ENCODE measurements around the gene TSNAX. TPM values are rescaled to one million over a fixed set of nuclear protein-coding genes. Genes with fewer than 3 reads are reported as not detected.
"Not testable (repeated sequence)": the region's sequence is repeated elsewhere in the genome, so short reads cannot be mapped to it uniquely, and the experiment has no call there.

The TSNAX gene
- total RNA-seq, 1 donor from 2014 or later, result 34.0 TPM

- Mint-ChIP-seq H3K4me3 (no peak overlapping the region), H3K9me3 (peaks cover 14% of the 10 kb centered on the region), H3K27me3 (peaks cover 5% of the 10 kb centered on the region), H3K36me3 (no peaks in the 10 kb centered on the region), H3K4me1 (ENCODE audit: unreplicated experiment) (no peaks in the 10 kb centered on the region), H3K27ac (no peak overlapping the region)
- no peak for TF ChIP-seq CTCF (conservative IDR thresholded peaks at IDR 0.05)
- DNase-seq (ENCODE audit: extremely low spot score, unreplicated experiment), result no peak
Observed at GRCh38 chr1:231499148-231499763, 29.2 kb upstream of the TSNAX start.

GRCh38 chr1:231500666-231501065, 27.8 kb upstream of the TSNAX start:
- Mint-ChIP-seq H3K36me3 (no peaks in the 10 kb centered on the region), H3K27me3 (peaks cover 3% of the 10 kb centered on the region), H3K9me3 (peaks cover 14% of the 10 kb centered on the region), H3K27ac (no peak overlapping the region), H3K4me3 (no peak overlapping the region), H3K4me1 (ENCODE audit: unreplicated experiment) (no peaks in the 10 kb centered on the region)
- no peak for DNase-seq (ENCODE audit: extremely low spot score, unreplicated experiment)
- TF ChIP-seq CTCF (conservative IDR thresholded peaks at IDR 0.05), result no peak

GRCh38 chr1:231503168-231503567, 25.3 kb upstream of the TSNAX start:
- H3K4me1 Mint-ChIP-seq (ENCODE audit: unreplicated experiment); H3K9me3 Mint-ChIP-seq: not testable (repeated sequence)

GRCh38 chr1:231507476-231508355, 20.8 kb upstream of the TSNAX start:
- Mint-ChIP-seq H3K4me1 (ENCODE audit: unreplicated experiment) (peaks cover 5% of the 10 kb centered on the region), H3K36me3 (no peaks in the 10 kb centered on the region), H3K27ac (peak overlapping the region; percentile 65), H3K27me3 (no peaks in the 10 kb centered on the region), H3K9me3 (no peaks in the 10 kb centered on the region), H3K4me3 (no peak overlapping the region)
- no peak for TF ChIP-seq CTCF (conservative IDR thresholded peaks at IDR 0.05)
- DNase-seq (ENCODE audit: extremely low spot score, unreplicated experiment), result no peak

More at GRCh38 chr1:231503168-231503567, 25.3 kb upstream of the TSNAX start:
- not testable (repeated sequence) for DNase-seq (ENCODE audit: extremely low spot score, unreplicated experiment); H3K27me3 Mint-ChIP-seq; H3K27ac Mint-ChIP-seq; H3K4me3 Mint-ChIP-seq; H3K36me3 Mint-ChIP-seq

- TF ChIP-seq CTCF (conservative IDR thresholded peaks at IDR 0.05), result no peak
- H3K9me3 Mint-ChIP-seq, result no peaks in the 10 kb centered on the region
- peaks cover 5% of the 10 kb centered on the region for H3K4me1 Mint-ChIP-seq (ENCODE audit: unreplicated experiment)
- H3K36me3 Mint-ChIP-seq, result no peaks in the 10 kb centered on the region
- no peak for DNase-seq (ENCODE audit: extremely low spot score, unreplicated experiment)
- peak overlapping the region; percentile 65 for H3K27ac Mint-ChIP-seq
- no peak overlapping the region for H3K4me3 Mint-ChIP-seq
- no peaks in the 10 kb centered on the region for H3K27me3 Mint-ChIP-seq
Observed at GRCh38 chr1:231508497-231508896, 20.0 kb upstream of the TSNAX start.

- no peak for TF ChIP-seq CTCF (conservative IDR thresholded peaks at IDR 0.05)
- peaks cover 5% of the 10 kb centered on the region for H3K4me1 Mint-ChIP-seq (ENCODE audit: unreplicated experiment)
- H3K4me3 Mint-ChIP-seq, result no peak overlapping the region
- H3K27ac Mint-ChIP-seq, result no peak overlapping the region
- no peaks in the 10 kb centered on the region for H3K36me3 Mint-ChIP-seq
- no peaks in the 10 kb centered on the region for H3K27me3 Mint-ChIP-seq
- H3K9me3 Mint-ChIP-seq, result no peaks in the 10 kb centered on the region
- no peak for DNase-seq (ENCODE audit: extremely low spot score, unreplicated experiment)
Observed at GRCh38 chr1:231508941-231509340, 19.5 kb upstream of the TSNAX start.
